IMR-90 (cell line): ENCODE measurements around the gene ERMN.

ENCODE experiments used
- CEBPB ChIP-seq: IDR thresholded peaks from 2 replicates; pipeline ENCODE4 v1.6.1; 2012; ENCODE audit warnings: low read depth, low read length, improper control_type of control experiment
- CHD1 ChIP-seq: IDR thresholded peaks from 2 replicates; pipeline ENCODE4 v1.6.1; 2012; ENCODE audit warnings: low read depth, low read length, improper control_type of control experiment
- MAFK ChIP-seq: IDR thresholded peaks from 2 replicates; pipeline ENCODE4 v1.6.1; 2012; ENCODE audit warnings: low read depth, low read length, improper control_type of control experiment
- MXI1 ChIP-seq: IDR thresholded peaks from 2 replicates; pipeline ENCODE4 v1.6.1; 2012; ENCODE audit warnings: low read depth, mild to moderate bottlenecking, low read length, moderate library complexity, borderline replicate concordance
- POLR2A ChIP-seq: IDR thresholded peaks from 2 replicates; pipeline ENCODE4 v1.6.1; 2012; ENCODE audit warnings: mild to moderate bottlenecking, low read depth, low read length
- RAD21 ChIP-seq: IDR thresholded peaks from 2 replicates; pipeline ENCODE4 v1.6.1; 2012; ENCODE audit warnings: low read length, improper control_type of control experiment
- RFX5 ChIP-seq: IDR thresholded peaks from 2 replicates; pipeline ENCODE4 v1.8.0; 2012; ENCODE audit warnings: low read depth, mild to moderate bottlenecking, low read length, moderate library complexity
- SMC3 ChIP-seq: fragments of 150-350 bp; IDR thresholded peaks from 2 replicates; pipeline ENCODE4 v1.6.1; 2016; ENCODE audit warnings: low read depth, mild to moderate bottlenecking, antibody characterized with exemption, low read length, moderate library complexity
- TF ChIP-seq, protein P1 (sequence below): conservative IDR thresholded peaks from 2 replicates; pipeline ENCODE4 v1.5.1; 2012; ENCODE audit warnings: mild to moderate bottlenecking, low read depth, low read length, improper control_type of control experiment
- TF ChIP-seq, protein P2 (sequence below): fragments of 150-350 bp; IDR thresholded peaks from 2 replicates; pipeline ENCODE4 v1.6.1; 2017; ENCODE audit warnings: mild to moderate bottlenecking, antibody characterized with exemption, low read length, low read depth

DNA sequence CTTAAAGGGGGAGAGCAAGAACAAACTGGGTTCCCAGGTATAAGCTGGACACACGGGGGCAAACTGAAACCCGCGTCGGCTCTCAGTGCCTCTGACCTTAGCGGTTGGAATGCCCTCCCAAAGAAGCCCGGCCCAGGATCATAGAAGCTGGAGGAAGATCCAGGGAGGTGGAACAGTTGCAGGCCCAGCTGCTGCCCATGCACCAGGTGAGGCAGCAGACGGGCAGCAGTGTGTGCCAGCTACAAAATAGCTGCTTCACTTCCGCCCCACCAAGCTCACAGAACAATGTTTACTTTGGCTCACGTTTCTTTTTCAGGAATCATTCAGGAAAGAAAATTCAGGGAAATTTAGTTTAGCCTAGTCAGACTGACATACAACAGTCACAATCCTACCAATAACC lies 3.9 kb upstream of the ERMN start:
- TF ChIP-seq, protein P1, sequence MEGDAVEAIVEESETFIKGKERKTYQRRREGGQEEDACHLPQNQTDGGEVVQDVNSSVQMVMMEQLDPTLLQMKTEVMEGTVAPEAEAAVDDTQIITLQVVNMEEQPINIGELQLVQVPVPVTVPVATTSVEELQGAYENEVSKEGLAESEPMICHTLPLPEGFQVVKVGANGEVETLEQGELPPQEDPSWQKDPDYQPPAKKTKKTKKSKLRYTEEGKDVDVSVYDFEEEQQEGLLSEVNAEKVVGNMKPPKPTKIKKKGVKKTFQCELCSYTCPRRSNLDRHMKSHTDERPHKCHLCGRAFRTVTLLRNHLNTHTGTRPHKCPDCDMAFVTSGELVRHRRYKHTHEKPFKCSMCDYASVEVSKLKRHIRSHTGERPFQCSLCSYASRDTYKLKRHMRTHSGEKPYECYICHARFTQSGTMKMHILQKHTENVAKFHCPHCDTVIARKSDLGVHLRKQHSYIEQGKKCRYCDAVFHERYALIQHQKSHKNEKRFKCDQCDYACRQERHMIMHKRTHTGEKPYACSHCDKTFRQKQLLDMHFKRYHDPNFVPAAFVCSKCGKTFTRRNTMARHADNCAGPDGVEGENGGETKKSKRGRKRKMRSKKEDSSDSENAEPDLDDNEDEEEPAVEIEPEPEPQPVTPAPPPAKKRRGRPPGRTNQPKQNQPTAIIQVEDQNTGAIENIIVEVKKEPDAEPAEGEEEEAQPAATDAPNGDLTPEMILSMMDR = no peak
- TF ChIP-seq RAD21 (no peak), POLR2A (no peak), MXI1 (no peak), SMC3 (no peak), CHD1 (no peak), RFX5 (no peak), MAFK (no peak), CEBPB (no peak)
- TF ChIP-seq, protein P2, sequence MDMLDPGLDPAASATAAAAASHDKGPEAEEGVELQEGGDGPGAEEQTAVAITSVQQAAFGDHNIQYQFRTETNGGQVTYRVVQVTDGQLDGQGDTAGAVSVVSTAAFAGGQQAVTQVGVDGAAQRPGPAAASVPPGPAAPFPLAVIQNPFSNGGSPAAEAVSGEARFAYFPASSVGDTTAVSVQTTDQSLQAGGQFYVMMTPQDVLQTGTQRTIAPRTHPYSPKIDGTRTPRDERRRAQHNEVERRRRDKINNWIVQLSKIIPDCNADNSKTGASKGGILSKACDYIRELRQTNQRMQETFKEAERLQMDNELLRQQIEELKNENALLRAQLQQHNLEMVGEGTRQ = no peak
